AG09309 (cell line): ENCODE measurements around the gene PCMTD2.

ENCODE experiments used
- DNase-seq: peaks from one replicate; pipeline ENCODE4 v3.0.0-alpha.2; 2010; ENCODE audit warnings: low read depth
- H3K4me3 ChIP-seq: 2 replicates; pipeline ENCODE4 v1.5.1; 2011; ENCODE audit warnings: mild to moderate bottlenecking, low read depth, low read length, moderate library complexity; ENCODE audit not compliant: control insufficient read depth
- CTCF ChIP-seq: IDR thresholded peaks from 2 replicates; pipeline ENCODE4 v1.5.1; 2011; ENCODE audit warnings: mild to moderate bottlenecking, low read depth, low read length, inconsistent platforms; ENCODE audit not compliant: insufficient read depth, control insufficient read depth; ENCODE audit errors: missing control alignments

Gene PCMTD2

GRCh38 chr20:64254571-64255360 lies 782 bp upstream of the PCMTD2 start:
- no peak for TF ChIP-seq CTCF
- H3K4me3 ChIP-seq = peak overlapping the region; percentile 51
- DNase-seq = no peak

- no peak for DNase-seq
- TF ChIP-seq CTCF = no peak
- peak overlapping the region; percentile 77 for H3K4me3 ChIP-seq
Measured at GRCh38 chr20:64256282-64256935, 861 bp downstream of the PCMTD2 start.

- TF ChIP-seq CTCF = no peak
- no peak overlapping the region for H3K4me3 ChIP-seq
- DNase-seq = no peak
Measured at GRCh38 chr20:64257107-64257757, 1.7 kb downstream of the PCMTD2 start.

GRCh38 chr20:64258071-64258823 lies 2.7 kb downstream of the PCMTD2 start:
- no peak for TF ChIP-seq CTCF
- no peak for DNase-seq
- no peak overlapping the region for H3K4me3 ChIP-seq

GRCh38 chr20:64260239-64260638 lies 4.7 kb downstream of the PCMTD2 start:
- DNase-seq = no peak
- no peak for TF ChIP-seq CTCF
- no peak overlapping the region for H3K4me3 ChIP-seq

GRCh38 chr20:64261138-64261537 lies 5.6 kb downstream of the PCMTD2 start:
- no peak for DNase-seq
- no peak for TF ChIP-seq CTCF
- no peak overlapping the region for H3K4me3 ChIP-seq
